HG03064 (cell line): ENCODE data around the gene YPEL3.
"Not testable (repeated sequence)": the region's sequence is repeated elsewhere in the genome, so short reads cannot be mapped to it uniquely, and the experiment has no call there.

Experiments
- ATAC-seq: cut with Tn5 transposase; IDR thresholded peaks from one replicate; pipeline ENCODE4 v1.9.1; 2021; ENCODE audit warnings: low read depth; ENCODE audit not compliant: unreplicated experiment

YPEL3 gene

DNA sequence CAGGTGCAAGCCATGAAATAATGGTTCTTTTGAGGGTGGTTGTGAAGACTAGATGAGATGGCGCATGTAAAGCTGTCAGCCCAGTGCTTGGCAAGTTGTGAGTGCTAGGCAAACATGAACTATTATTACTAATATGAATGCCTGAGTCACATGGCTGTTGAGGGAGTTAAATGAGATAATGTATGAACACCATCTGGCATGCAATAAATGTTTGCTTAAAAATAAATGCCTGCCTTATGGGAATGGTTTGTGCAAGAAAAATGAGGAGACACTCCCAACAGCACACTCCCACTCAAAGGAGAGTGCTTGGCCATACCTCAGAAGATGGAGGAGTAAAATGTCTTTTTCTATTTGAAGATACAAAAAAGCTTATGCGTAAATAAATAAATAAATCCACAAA lies 23.4 kb upstream of the YPEL3 start:
- ATAC-seq = no peak

- no peak for ATAC-seq
These were observed 21.8 kb upstream of the YPEL3 start for GRCh38 chr16:30117768-30118167.

- no peak for ATAC-seq
These were observed 20.5 kb upstream of the YPEL3 start for GRCh38 chr16:30116291-30117207.

DNA sequence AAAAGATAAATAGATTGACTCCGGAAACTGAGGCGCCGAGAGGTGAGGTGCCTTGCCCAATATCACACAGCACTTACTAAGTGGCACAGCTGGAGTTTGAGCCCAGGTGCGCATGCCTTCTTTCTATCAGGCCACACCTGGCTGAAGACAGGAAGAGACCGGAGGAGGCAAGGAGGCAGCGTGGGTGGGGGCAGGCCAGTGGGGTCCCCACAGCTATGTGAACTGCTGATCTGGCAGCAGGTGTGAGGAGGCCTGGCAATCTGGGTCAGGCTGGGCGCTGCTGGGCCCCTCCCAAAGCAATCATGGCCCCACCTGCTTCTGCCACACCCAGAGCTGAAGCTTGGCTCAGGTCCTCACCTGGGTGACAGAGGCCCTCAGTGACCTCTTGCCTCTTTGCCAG lies 19.2 kb upstream of the YPEL3 start:
- no peak for ATAC-seq

GRCh38 chr16:30114833-30115232 lies 18.8 kb upstream of the YPEL3 start:
- ATAC-seq = not testable (repeated sequence)

- no peak for ATAC-seq
These were observed 18.4 kb upstream of the YPEL3 start for GRCh38 chr16:30114411-30114810.

GRCh38 chr16:30113711-30114333 lies 17.8 kb upstream of the YPEL3 start:
- no peak for ATAC-seq

DNA sequence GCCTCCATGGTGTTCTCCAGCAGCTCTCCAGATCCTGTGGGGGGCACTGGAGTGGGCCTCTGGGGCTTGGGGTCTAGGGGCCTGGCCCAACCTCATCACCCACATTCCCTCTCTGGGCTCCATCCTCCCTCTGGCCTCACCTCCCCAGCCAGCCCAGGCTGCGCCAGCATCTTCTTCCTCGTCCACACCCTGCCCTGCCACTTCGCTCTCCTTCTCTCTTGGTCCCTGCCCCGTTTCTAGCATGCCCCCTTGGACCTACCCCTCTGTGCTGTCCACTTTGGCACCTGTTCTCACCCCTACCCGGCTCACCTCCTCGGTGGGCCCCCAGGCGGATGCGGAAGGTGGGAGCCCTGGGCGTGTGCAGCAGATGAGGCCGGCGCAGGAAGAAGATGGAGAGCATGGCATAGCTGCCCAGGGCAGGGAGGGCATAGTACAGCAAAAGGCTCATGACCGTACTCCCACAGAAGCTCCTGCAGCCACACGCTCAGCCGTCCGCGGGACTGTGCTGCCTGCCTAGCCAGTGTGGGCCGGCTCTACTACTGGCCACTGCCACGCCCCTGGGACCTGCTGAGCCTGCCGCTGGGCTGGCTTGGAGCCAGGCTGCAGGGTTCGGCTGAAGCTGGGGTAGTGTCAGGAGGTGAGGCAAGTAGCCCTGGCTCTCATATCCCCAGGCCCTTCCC lies 17.2 kb upstream of the YPEL3 start, which contains the start of gene GDPD3:
TSS of gene GDPD3 (minus strand) at position 507 of the 680 bp plus-strand sequence. CDS start at position 448, 59 bp downstream.
- ATAC-seq = no peak

- ATAC-seq = no peak
These were observed 16.4 kb upstream of the YPEL3 start for GRCh38 chr16:30112197-30113030.

DNA sequence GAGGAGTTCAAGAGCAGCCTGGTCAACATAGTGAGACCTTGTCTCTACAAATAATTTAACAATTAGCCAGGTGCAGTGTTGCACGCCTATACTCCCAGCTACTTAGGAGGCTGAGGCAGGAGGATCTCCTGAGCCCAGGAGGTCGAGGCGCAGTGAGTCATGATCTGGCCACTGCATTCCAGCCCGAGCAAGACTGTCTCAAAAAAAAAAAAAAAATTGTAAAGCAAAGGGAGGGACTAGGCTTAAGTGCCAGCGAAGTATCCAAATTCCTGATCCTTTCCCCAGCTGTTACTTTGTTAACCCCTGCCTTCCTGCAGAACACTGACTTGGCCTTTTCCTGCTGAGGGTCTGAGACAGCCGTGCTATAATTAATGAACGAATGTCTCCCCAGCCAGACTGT lies 14.6 kb upstream of the YPEL3 start:
- ATAC-seq = no peak

GRCh38 chr16:30108059-30108850 lies 12.2 kb upstream of the YPEL3 start:
- ATAC-seq = no peak

- no peak for ATAC-seq
These were observed 8.5 kb upstream of the YPEL3 start for GRCh38 chr16:30104492-30104891.

DNA sequence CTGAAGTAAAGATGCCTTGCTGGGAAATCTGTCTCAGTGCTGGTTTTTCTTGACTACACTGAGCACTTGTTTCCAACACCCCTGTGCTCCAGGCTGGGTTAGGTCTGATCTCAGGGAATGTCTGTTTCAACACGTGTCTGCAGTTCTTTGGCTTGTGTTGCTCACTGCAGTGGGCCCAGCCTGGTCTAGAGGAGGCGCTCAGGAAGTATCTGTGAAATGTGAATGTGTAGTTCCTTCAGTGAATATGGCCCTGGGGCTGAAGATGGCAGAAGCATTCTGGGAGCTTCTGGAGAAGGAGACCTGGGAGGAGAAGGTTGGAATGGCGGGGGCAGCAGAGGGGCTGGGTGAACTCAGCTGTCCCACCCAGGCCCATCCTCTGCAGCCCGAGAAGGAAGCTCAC lies 8.1 kb upstream of the YPEL3 start:
- ATAC-seq = no peak

- ATAC-seq = no peak
These were observed 1.0 kb upstream of the YPEL3 start for GRCh38 chr16:30096862-30097563.

DNA sequence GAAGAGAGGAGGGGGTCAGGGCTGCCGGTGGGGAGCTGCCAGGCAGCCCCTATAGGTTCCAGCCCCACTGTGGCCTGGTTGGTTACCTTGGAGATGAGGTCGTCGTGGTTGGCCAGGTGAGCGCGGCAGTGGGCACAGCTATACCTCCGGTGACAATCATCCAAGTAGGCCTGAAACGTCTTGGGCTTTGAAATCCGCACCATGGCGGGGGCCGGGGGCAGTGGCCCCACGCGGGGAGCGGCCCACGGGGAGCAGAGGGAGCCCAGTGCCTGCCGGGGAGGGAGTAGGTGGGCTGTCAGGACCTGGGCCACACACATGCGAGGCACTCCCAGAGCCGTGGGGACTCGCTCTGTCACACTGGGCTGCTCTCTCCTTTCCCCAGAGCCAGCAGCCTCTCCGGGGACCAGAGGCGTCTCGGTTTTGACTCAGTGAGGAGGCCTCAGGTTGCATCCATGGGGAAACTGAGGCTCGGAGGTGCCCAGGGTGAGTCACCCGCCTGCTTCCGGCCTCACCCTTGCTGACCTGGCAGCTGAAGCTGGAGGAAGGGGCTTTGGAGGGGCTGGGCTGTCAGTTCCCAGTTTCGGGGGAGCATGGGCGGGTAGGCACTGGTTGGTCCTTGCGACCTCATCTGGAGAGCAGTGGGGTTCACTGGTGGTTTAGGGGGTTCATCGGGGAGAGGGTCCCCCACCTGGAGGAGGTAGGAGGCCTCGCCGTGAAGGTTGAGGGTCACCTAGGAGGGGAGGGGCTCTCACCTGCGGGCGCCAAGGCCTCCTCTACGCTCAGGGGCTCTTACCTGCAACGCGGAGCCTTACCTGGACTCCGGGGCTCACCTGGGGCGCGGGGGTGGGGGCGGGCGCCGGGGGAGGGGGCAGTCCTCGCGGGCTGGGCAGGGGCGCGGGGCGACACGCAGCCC lies 591 bp downstream of the YPEL3 start:
- no peak for ATAC-seq

DNA sequence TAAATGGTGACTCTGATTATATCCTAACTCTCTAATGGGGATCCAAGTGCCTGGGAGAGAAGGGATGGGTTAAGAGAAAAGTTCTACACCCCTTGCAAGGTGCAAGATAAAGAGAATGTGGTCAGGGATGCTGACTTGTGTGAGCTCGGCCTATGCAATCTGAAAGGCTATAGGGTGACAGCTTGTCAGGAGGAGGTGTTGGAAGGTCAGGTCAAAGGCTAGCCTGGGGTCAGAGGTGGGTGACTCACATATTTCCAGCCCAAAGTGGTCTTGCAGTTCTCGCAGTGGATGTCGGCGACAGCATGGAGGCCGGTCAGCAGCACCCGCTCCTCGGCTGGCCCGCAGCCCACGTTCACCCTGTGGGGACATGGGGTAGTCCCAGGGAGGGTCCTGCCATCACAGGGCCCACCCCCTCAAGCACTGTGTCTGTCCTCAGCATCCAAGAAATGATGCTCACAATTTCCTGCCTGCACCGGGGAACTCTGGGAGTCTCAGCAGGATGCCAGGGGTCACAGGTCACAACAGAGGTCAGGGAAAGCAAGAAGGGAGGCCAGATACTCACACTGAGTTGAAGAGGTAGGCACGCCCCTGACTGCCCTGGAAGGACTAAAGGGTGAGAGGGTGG lies 1.4 kb downstream of the YPEL3 start:
- no peak for ATAC-seq

- ATAC-seq = no peak
These were observed 3.5 kb downstream of the YPEL3 start for GRCh38 chr16:30092373-30093010.
